RWPE2 (cell line): ENCODE results near the gene SLC66A2.

Experiments
- ATAC-seq: fragments of 200-7000 bp; cut with Tn5 transposase; 3 replicates; pipeline ENCODE4 v1.9.1; 2021; ENCODE audit warnings: low read depth
- DNase-seq: peaks from one replicate; pipeline ENCODE4 v3.0.0-alpha.2; 2020; ENCODE audit warnings: low spot score
- H3K27ac ChIP-seq: fragments of 450-650 bp; 2 replicates; pipeline ENCODE4 v1.5.1; 2017; ENCODE audit warnings: mild to moderate bottlenecking; ENCODE audit not compliant: poor library complexity, severe bottlenecking
- H3K27me3 ChIP-seq: fragments of 250-450 bp; sonication (Bioruptor Pico); 2 replicates; pipeline ENCODE4 v1.5.1; 2021; ENCODE audit warnings: mild to moderate bottlenecking, moderate library complexity; ENCODE audit not compliant: insufficient read depth, poor library complexity, severe bottlenecking
- H3K36me3 ChIP-seq: fragments of 250-450 bp; sonication (Bioruptor Pico); 2 replicates; pipeline ENCODE4 v1.5.1; 2020; ENCODE audit warnings: low read depth, mild to moderate bottlenecking, moderate library complexity
- H3K4me1 ChIP-seq: fragments of 250-450 bp; sonication (Bioruptor Pico); 2 replicates; pipeline ENCODE4 v1.5.1; 2021; ENCODE audit warnings: mild to moderate bottlenecking, moderate library complexity; ENCODE audit not compliant: insufficient read depth, poor library complexity, severe bottlenecking
- H3K4me3 ChIP-seq: fragments of 250-450 bp; sonication (Bioruptor Pico); 2 replicates; pipeline ENCODE4 v1.5.1; 2021; ENCODE audit warnings: mild to moderate bottlenecking, moderate library complexity; ENCODE audit not compliant: severe bottlenecking
- H3K9me3 ChIP-seq: fragments of 250-450 bp; sonication (Bioruptor Pico); 2 replicates; pipeline ENCODE4 v1.5.1; 2021; ENCODE audit warnings: mild to moderate bottlenecking, moderate library complexity; ENCODE audit not compliant: severe bottlenecking
- TF ChIP-seq, protein P1 (sequence below): fragments of 450-650 bp; IDR thresholded peaks from one replicate; pipeline ENCODE4 v1.5.1; 2017; ENCODE audit warnings: mild to moderate bottlenecking, moderate library complexity; ENCODE audit not compliant: poor library complexity, severe bottlenecking

Gene SLC66A2

GRCh38 chr18:79914614-79915160 is 36.8 kb downstream of the SLC66A2 start:
- ATAC-seq (no peak), DNase-seq (no peak)
- H3K4me1 ChIP-seq, result no peaks in the 10 kb centered on the region
- H3K27me3 ChIP-seq, result no peaks in the 10 kb centered on the region
- TF ChIP-seq, protein P1, sequence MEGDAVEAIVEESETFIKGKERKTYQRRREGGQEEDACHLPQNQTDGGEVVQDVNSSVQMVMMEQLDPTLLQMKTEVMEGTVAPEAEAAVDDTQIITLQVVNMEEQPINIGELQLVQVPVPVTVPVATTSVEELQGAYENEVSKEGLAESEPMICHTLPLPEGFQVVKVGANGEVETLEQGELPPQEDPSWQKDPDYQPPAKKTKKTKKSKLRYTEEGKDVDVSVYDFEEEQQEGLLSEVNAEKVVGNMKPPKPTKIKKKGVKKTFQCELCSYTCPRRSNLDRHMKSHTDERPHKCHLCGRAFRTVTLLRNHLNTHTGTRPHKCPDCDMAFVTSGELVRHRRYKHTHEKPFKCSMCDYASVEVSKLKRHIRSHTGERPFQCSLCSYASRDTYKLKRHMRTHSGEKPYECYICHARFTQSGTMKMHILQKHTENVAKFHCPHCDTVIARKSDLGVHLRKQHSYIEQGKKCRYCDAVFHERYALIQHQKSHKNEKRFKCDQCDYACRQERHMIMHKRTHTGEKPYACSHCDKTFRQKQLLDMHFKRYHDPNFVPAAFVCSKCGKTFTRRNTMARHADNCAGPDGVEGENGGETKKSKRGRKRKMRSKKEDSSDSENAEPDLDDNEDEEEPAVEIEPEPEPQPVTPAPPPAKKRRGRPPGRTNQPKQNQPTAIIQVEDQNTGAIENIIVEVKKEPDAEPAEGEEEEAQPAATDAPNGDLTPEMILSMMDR, result no peak
- H3K9me3 ChIP-seq, result no peaks in the 10 kb centered on the region
- H3K27ac ChIP-seq, result no peak overlapping the region
- H3K4me3 ChIP-seq, result no peak overlapping the region
- H3K36me3 ChIP-seq, result peaks cover 5% of the 10 kb centered on the region

DNA sequence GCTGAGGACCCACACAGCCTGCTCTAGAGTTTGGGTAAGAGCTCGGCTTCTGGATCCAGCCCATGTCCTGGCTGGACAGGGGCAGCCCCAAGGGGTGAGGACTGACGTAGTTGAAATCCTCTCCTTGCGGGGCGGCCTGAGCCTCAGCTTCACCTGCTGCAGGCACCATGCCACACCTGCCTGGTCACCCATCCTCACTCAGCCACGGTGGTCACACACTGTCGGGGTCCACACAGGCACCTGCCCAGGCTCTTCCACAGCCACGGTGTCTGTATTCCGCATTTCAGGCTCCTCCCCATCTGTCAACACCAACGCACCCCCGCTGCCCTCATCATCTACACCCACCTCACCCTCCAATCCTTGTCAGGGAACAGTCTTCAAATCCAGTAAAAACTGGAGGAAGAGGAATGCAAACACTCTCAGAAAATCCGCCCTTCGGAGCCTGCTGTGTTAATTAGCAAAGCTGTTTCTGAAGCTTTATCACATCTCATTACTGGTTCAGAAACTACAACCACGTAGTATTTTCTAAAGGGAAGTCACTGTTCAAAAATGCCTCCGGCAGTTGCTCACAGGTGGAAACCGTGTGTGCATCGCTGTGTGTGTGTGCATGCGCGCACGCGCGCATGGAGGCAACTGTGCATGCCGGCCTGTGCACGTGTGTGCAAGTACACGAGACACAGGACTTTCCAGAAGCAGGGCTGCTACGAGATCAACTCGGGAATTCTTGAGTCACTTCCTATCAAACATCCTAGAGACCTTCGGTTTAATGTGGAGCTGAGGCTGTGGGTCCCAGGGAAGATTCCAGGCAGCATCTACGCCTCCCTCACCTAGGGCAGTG is 38.2 kb downstream of the SLC66A2 start:
- DNase-seq (no peak), ATAC-seq (no peak)
- Histone ChIP-seq H3K9me3 (no peaks in the 10 kb centered on the region), H3K27me3 (no peaks in the 10 kb centered on the region), H3K4me1 (no peaks in the 10 kb centered on the region), H3K36me3 (no peaks in the 10 kb centered on the region), H3K4me3 (no peak overlapping the region), H3K27ac (no peak overlapping the region)
- TF ChIP-seq, protein P1, result no peak

DNA sequence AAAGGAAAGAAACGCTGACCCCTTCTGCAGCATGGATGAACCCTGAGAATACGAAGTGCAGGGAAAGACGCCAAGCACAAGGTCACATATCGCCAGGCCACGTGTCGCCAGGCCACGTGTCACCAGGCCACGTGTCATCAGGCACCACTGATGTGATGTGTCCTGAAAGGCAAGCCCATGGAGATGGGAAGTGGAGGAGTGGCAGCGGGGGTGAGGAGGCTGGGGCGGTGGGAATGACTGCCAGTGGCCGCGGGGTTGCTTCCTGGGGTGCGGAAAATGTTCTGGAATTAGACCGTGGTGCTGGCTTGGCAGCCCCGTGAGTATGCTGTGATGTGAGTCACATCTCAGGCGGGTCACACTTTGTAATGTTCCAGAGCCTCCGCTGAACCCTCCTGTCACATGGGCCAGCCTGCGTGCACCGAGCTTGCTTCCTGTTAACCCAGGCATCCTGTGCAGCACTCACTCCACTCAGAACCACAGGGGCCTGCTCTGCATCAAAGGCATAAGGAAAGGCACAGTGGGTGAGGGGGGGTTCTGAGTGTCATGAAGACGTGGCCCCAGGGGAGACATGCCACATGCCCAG is 39.0 kb downstream of the SLC66A2 start:
- H3K4me3 ChIP-seq, result no peak overlapping the region
- H3K4me1 ChIP-seq, result no peaks in the 10 kb centered on the region
- no peaks in the 10 kb centered on the region for H3K27me3 ChIP-seq
- DNase-seq (no peak), ATAC-seq (no peak)
- TF ChIP-seq, protein P1, result no peak
- no peak overlapping the region for H3K27ac ChIP-seq
- no peaks in the 10 kb centered on the region for H3K9me3 ChIP-seq
- H3K36me3 ChIP-seq, result no peaks in the 10 kb centered on the region

DNA sequence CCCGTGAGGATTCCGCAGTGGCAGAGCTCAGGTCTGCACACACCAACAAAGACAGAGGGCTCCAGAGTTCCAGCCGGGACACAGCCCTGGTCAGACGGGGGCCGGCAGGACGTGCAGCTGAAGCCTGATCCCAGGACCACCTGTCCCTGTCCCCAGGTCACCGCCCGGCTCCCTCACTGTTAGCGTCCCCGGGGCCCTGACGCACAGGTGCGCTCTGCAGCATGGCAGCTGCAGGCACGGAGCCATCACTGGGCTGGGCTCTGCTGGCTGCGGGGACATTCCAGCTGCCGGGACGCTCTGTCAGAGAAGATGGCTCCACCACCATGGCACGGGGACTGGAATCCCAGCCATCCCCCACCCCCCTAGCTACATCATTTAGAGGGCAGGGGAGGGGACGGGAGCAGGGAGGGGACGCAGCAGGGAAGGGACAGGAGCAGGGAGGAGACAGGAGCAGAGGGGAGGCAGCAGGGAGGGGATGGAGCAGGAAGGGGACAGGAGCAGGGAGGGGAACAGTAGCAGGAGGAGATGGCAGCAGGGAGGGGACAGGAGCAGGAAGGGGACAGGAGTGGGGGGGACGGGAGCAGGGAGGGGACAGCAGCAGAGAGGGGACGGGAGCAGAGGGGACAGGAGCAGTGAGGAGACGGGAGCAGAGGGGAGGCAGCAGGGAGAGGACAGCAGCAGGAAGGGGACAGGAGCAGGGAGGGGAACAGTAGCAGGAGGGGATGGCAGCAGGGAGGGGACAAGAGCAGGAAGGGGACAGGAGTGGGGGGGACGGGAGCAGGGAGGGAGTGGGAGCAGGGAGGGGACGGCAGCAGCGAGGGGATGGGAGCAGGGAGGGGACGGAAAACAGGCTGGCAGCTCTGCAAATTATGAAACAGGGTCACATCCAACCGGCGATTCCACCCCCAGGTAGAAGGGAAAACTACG is 39.8 kb downstream of the SLC66A2 start:
- Histone ChIP-seq H3K9me3 (no peaks in the 10 kb centered on the region), H3K36me3 (no peaks in the 10 kb centered on the region), H3K27ac (no peak overlapping the region), H3K27me3 (no peaks in the 10 kb centered on the region), H3K4me1 (no peaks in the 10 kb centered on the region), H3K4me3 (no peak overlapping the region)
- ATAC-seq (no peak), DNase-seq (no peak)
- TF ChIP-seq, protein P1, result no peak
